HG02759 (cell line): ENCODE measurements around the gene SIRT5.

Source experiments
- ATAC-seq: cut with Tn5 transposase; IDR thresholded peaks from one replicate; pipeline ENCODE4 v1.9.1; 2021; ENCODE audit warnings: mild to moderate bottlenecking, moderate library complexity; ENCODE audit not compliant: unreplicated experiment

Gene SIRT5

GRCh38 chr6:13574571-13575376 is at the start of gene SIRT5:
TSS of gene SIRT5 (plus strand) at chr6:13574601. CDS start at chr6:13584111, 9,510 bp downstream.
- peak; percentile 65 for ATAC-seq

- ATAC-seq = no peak
These were observed 49.4 kb upstream of the SIRT5 start for GRCh38 chr6:13524801-13525508.

GRCh38 chr6:13526357-13526726 is 48.1 kb upstream of the SIRT5 start:
- no peak for ATAC-seq

- ATAC-seq = peak; percentile 84
These were observed 47.4 kb upstream of the SIRT5 start for GRCh38 chr6:13526727-13527670.

GRCh38 chr6:13527671-13528056 is 46.7 kb upstream of the SIRT5 start:
- no peak for ATAC-seq

- no peak for ATAC-seq
These were observed 46.2 kb upstream of the SIRT5 start for GRCh38 chr6:13528232-13528631.

GRCh38 chr6:13528777-13529343 is 45.5 kb upstream of the SIRT5 start:
- ATAC-seq = no peak

GRCh38 chr6:13531956-13532355 is 42.4 kb upstream of the SIRT5 start:
- ATAC-seq = no peak

GRCh38 chr6:13534536-13534935 is 39.9 kb upstream of the SIRT5 start:
- no peak for ATAC-seq

GRCh38 chr6:13535306-13535705 is 39.1 kb upstream of the SIRT5 start:
- ATAC-seq = no peak

GRCh38 chr6:13536796-13537526 is 37.4 kb upstream of the SIRT5 start:
- no peak for ATAC-seq

- ATAC-seq = no peak
These were observed 36.9 kb upstream of the SIRT5 start for GRCh38 chr6:13537527-13537897.

GRCh38 chr6:13538084-13538483 is 36.3 kb upstream of the SIRT5 start:
- no peak for ATAC-seq

- ATAC-seq = no peak
These were observed 35.8 kb upstream of the SIRT5 start for GRCh38 chr6:13538600-13538999.

- ATAC-seq = no peak
These were observed 34.8 kb upstream of the SIRT5 start for GRCh38 chr6:13539572-13539971.

GRCh38 chr6:13541496-13541895 is 32.9 kb upstream of the SIRT5 start:
- ATAC-seq = no peak

- no peak for ATAC-seq
These were observed 29.8 kb upstream of the SIRT5 start for GRCh38 chr6:13544454-13545186.

- ATAC-seq = no peak
These were observed 28.5 kb upstream of the SIRT5 start for GRCh38 chr6:13545885-13546284.

GRCh38 chr6:13548500-13549210 is 25.7 kb upstream of the SIRT5 start:
- no peak for ATAC-seq
